Measurements from ENCODE around the gene RNF14.
A peak's percentile ranks its signal among the peaks of the same experiment; 100 is the strongest.

RNF14 gene

GRCh38 chr5:142020122-142020659 is 51.3 kb downstream of the RNF14 start:
- TF ChIP-seq EZH2 (IDR thresholded peaks at IDR 0.05; ENCODE audit: borderline replicate concordance, low read length) (no peak), CTCF (IDR thresholded peaks at IDR 0.05; ENCODE audit: low read length) (no peak)
- Histone ChIP-seq H3K27me3 (ENCODE audit: insufficient read depth, low read length) (no peaks in the 10 kb centered on the region; the same call in 1 of the 2 replicates), H3K36me3 (ENCODE audit: insufficient read depth, low read length) (no peaks in the 10 kb centered on the region)

GRCh38 chr5:142023836-142024235 is 54.9 kb downstream of the RNF14 start:
- Histone ChIP-seq H3K9me2 (ENCODE audit: low read depth, low read length) (no peaks in the 10 kb centered on the region), H3K9ac (ENCODE audit: low read length) (no peak overlapping the region), H3K79me2 (ENCODE audit: insufficient read depth, low read length) (no peaks in the 10 kb centered on the region), H2AFZ (ENCODE audit: low read length) (no peak overlapping the region), H3K27ac (ENCODE audit: low read depth, low read length, poor library complexity, severe bottlenecking) (no peak overlapping the region), H3K4me3 (ENCODE audit: low read depth, low read length, poor library complexity, severe bottlenecking) (no peak overlapping the region), H4K20me1 (ENCODE audit: insufficient read depth, low read length) (no peaks in the 10 kb centered on the region), H3K4me1 (ENCODE audit: insufficient read depth, low read length, severe bottlenecking) (peaks cover 14% of the 10 kb centered on the region), H3K4me2 (ENCODE audit: low read length) (no peak overlapping the region), H3F3A (ENCODE audit: insufficient read depth, low read length) (no peaks in the 10 kb centered on the region), H3K27me3 (ENCODE audit: insufficient read depth, low read length) (no peaks in the 10 kb centered on the region; the same call in 1 of the 2 replicates), H3K36me3 (ENCODE audit: insufficient read depth, low read length) (no peaks in the 10 kb centered on the region), H3K9me3 (ENCODE audit: low read length) (0 out of 2 replicates have a peak, but pooled peaks cover 8% of the 10 kb centered on the region)
- TF ChIP-seq CTCF (IDR thresholded peaks at IDR 0.05; ENCODE audit: low read length) (no peak), EZH2 (IDR thresholded peaks at IDR 0.05; ENCODE audit: borderline replicate concordance, low read length) (no peak)

More at GRCh38 chr5:142020122-142020659, 51.3 kb downstream of the RNF14 start:
- no peak overlapping the region for H2AFZ ChIP-seq (ENCODE audit: low read length)
- peaks cover 11% of the 10 kb centered on the region for H3K4me1 ChIP-seq (ENCODE audit: insufficient read depth, low read length, severe bottlenecking)
- H3K4me3 ChIP-seq (ENCODE audit: low read depth, low read length, poor library complexity, severe bottlenecking) = no peak overlapping the region
- H3F3A ChIP-seq (ENCODE audit: insufficient read depth, low read length) = no peaks in the 10 kb centered on the region
- no peak overlapping the region for H3K4me2 ChIP-seq (ENCODE audit: low read length)
- no peak overlapping the region for H3K27ac ChIP-seq (ENCODE audit: low read depth, low read length, poor library complexity, severe bottlenecking)
- H4K20me1 ChIP-seq (ENCODE audit: insufficient read depth, low read length) = no peaks in the 10 kb centered on the region
- H3K79me2 ChIP-seq (ENCODE audit: insufficient read depth, low read length) = no peaks in the 10 kb centered on the region
- no peaks in the 10 kb centered on the region for H3K9me2 ChIP-seq (ENCODE audit: low read depth, low read length)
- 0 out of 2 replicates have a peak, but pooled peaks cover 8% of the 10 kb centered on the region for H3K9me3 ChIP-seq (ENCODE audit: low read length)
- H3K9ac ChIP-seq (ENCODE audit: low read length) = no peak overlapping the region

DNA sequence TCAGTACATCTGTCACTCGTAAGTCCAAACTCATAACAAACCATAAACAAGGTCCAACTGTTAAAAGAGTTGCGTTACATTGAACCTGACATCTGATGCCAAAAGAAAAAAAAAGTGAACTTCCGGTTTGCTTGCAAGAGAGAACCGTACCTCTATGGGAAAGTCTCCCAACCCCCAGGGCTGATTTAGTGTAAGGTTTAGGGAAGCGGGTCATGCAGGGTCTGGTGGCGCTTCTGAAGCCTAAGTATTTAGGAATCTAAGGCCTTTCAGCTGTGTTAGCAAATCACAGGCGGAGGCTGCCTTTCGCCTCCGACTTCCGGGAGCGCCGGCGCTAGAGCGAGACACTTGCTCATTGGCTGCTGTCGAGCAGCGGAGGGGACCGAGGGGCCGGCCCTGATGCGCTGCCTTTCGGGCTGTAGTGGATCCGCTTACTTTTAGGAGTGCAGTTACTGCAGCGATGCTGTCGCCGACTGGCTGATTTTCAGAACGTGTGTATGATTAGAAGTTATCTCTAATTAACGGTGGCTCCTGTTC is 55.9 kb downstream of the RNF14 start:
- H3K79me2 ChIP-seq (ENCODE audit: insufficient read depth, low read length) = no peaks in the 10 kb centered on the region
- H3K4me3 ChIP-seq (ENCODE audit: low read depth, low read length, poor library complexity, severe bottlenecking) = peak overlapping the region; percentile 59
- no peaks in the 10 kb centered on the region for H3F3A ChIP-seq (ENCODE audit: insufficient read depth, low read length)
- no peaks in the 10 kb centered on the region for H3K36me3 ChIP-seq (ENCODE audit: insufficient read depth, low read length)
- peak overlapping the region; percentile 86 for H3K4me2 ChIP-seq (ENCODE audit: low read length)
- peak overlapping the region; percentile 51 for H3K9ac ChIP-seq (ENCODE audit: low read length)
- no peaks in the 10 kb centered on the region for H4K20me1 ChIP-seq (ENCODE audit: insufficient read depth, low read length)
- 0 out of 2 replicates have a peak, but pooled peaks cover 8% of the 10 kb centered on the region for H3K9me3 ChIP-seq (ENCODE audit: low read length)
- H3K9me2 ChIP-seq (ENCODE audit: low read depth, low read length) = no peaks in the 10 kb centered on the region
- no peak for TF ChIP-seq CTCF (IDR thresholded peaks at IDR 0.05; ENCODE audit: low read length)
- no peak for TF ChIP-seq EZH2 (IDR thresholded peaks at IDR 0.05; ENCODE audit: borderline replicate concordance, low read length)
- H2AFZ ChIP-seq (ENCODE audit: low read length) = peak overlapping the region; percentile 95
- H3K27ac ChIP-seq (ENCODE audit: low read depth, low read length, poor library complexity, severe bottlenecking) = peak overlapping the region; percentile 50
- peaks cover 14% of the 10 kb centered on the region for H3K4me1 ChIP-seq (ENCODE audit: insufficient read depth, low read length, severe bottlenecking)
- H3K27me3 ChIP-seq (ENCODE audit: insufficient read depth, low read length) = no peaks in the 10 kb centered on the region; the same call in 1 of the 2 replicates

All from OCI-LY1 (cell line).